Thymus (tissue), 11 donors: ENCODE data around the gene TFDP3. TPM values are rescaled to one million over a fixed set of nuclear protein-coding genes. Genes with fewer than 3 reads are reported as not detected.

Source experiments
- DNase-seq, 9 donors: peaks; one replicate each; pipeline ENCODE4 v3.0.0-alpha.2; 2013; ENCODE audit warnings: low spot score in 9 of 9, low read depth in 6 of 9, missing footprints in 1 of 9
- H3K27ac ChIP-seq, 2 donors: one replicate each; pipeline ENCODE4 v1.5.1; 2013; ENCODE audit warnings: control low read depth in 1 of 2, low read depth in 1 of 2, low read length in 1 of 2, mild to moderate bottlenecking in 1 of 2, moderate library complexity in 1 of 2
- H3K27me3 ChIP-seq, 2 donors: one replicate each; pipeline ENCODE4 v1.5.1; 2013; ENCODE audit warnings: low read length in 1 of 2; ENCODE audit not compliant: control insufficient read depth in 2 of 2, insufficient read depth in 1 of 2
- H3K36me3 ChIP-seq, 2 donors: one replicate each; pipeline ENCODE4 v1.5.1; 2013; ENCODE audit warnings: low read length in 1 of 2, mild to moderate bottlenecking in 1 of 2, moderate library complexity in 1 of 2; ENCODE audit not compliant: control insufficient read depth in 2 of 2, insufficient read depth in 2 of 2
- H3K4me1 ChIP-seq, 2 donors: one replicate each; pipeline ENCODE4 v1.5.1; 2013; ENCODE audit warnings: low read length in 2 of 2; ENCODE audit not compliant: control insufficient read depth in 2 of 2, insufficient read depth in 2 of 2
- H3K4me3 ChIP-seq, 2 donors: one replicate each; pipeline ENCODE4 v1.5.1; 2013; ENCODE audit warnings: low read length in 2 of 2, control low read depth in 1 of 2, mild to moderate bottlenecking in 1 of 2
- H3K9me3 ChIP-seq, 2 donors: one replicate each; pipeline ENCODE4 v1.5.1; 2013; ENCODE audit warnings: low read length in 1 of 2, mild to moderate bottlenecking in 1 of 2; ENCODE audit not compliant: control insufficient read depth in 2 of 2, insufficient read depth in 1 of 2
- WGBS: extraction: QIAGEN DNeasy Blood & Tissue Kit; methylation state at CpG from one replicate; pipeline ENCODE4 v1.1.7; 2013; 5-methylcytosine and 5-hydroxymethylcytosine counted together
- polyA plus RNA-seq: library from polyadenylated mRNA; stranded (reverse); fragments of 200-250 nt; gene quantifications from one replicate; pipeline ENCODE4 v1.2.3, GENCODE V29; 2013
- total RNA-seq: library from RNA; stranded (reverse); fragments of 120-200 nt; gene quantifications from one replicate; pipeline ENCODE4 v1.2.4, GENCODE V29; 2013
- donor health status: healthy.

Gene TFDP3
- total and polyA plus RNA-seq, 2 donors, result not detected

DNA sequence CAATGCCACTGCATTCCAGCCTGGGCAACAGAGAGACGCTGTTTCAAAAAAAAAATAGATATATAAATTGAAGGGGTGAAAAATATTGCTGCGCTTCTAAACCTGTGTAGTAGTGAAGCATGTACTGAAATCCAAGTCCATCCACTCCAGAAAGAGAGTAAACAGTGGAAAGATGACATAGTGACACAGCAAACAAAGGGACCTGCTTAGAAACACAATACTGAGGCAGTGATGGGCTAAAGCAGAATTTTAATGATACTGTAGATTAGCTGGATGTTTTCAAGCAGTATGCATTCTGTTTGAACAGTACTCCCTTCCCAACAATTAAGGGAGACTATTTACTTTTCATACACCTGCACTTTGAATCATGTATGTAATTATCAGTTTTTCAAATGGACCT lies 42.5 kb downstream of the TFDP3 start:
- H3K9me3 ChIP-seq, result no peaks in the 10 kb centered on the region
- no peak for DNase-seq
- H3K36me3 ChIP-seq, result no peaks in the 10 kb centered on the region
- H3K4me3 ChIP-seq, result no peak overlapping the region
- H3K4me1 ChIP-seq, result no peaks in the 10 kb centered on the region
- H3K27me3 ChIP-seq, result no peaks in the 10 kb centered on the region
- H3K27ac ChIP-seq, result no peak overlapping the region
- 97% methylated on average over 2 of the region's 2 CpGs for WGBS

DNA sequence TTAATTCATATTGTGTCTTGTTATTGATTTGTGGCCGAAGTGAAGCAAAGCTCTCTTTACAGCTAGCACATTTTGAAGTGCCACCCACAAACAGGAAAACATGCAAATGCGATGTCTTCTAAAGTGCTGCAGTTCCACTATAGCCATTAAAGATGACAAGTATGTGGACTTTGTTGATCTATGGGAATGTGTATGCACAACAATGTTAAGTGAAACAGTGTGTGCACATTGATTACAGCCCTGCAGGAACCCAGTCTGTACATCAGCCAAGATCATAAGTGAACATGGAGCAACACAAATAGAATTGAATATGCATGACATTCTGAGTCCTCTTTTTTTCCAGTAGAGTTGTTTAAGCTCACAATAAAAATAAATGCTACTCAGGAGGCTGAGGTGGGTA lies 43.0 kb downstream of the TFDP3 start:
- H3K36me3 ChIP-seq, result no peaks in the 10 kb centered on the region
- H3K9me3 ChIP-seq, result no peaks in the 10 kb centered on the region
- H3K27me3 ChIP-seq, result no peaks in the 10 kb centered on the region
- H3K4me1 ChIP-seq, result no peaks in the 10 kb centered on the region
- no peak overlapping the region for H3K27ac ChIP-seq
- DNase-seq, result no peak
- WGBS, result 96% methylated on average over 2 of the region's 2 CpGs
- no peak overlapping the region for H3K4me3 ChIP-seq

DNA sequence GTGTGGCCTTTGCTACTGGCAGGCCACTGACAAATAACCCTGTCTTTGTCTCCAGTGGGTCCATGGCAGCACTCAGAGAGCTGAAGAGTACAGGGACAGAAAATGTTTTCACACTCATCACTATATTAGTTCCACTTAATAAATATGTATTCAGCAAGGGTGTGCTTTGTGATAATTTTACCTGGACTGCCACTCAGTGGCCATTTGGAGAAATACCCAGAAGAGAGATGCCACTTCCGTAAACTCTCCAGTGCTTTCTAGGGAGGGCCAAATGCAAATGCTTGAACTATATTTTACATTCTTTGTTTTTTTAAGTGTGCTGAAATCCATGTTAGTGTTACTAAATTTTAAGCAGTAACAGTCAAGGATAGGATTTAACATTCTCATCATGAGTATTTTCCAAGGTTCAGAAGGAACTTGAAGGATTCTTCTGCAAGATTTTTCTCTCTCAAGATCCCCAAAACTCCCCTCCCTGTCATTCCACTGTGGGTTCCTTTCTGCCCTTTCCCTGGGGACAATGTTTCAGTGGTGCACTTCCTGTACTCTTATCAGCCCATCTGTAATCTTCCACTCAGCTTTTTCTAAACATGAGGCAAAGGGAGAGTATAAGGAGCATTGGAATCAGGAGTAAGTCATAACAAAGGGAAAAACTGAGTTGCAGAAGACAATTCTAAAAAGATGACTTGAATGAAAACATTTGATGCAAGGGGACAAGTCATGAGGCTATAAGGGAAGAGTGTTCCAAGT lies 46.0 kb downstream of the TFDP3 start:
- DNase-seq, result peak in 2 of 9 donors; percentile 4 to 10
- Histone ChIP-seq H3K9me3 (no peaks in the 10 kb centered on the region), H3K27ac (no peak overlapping the region), H3K4me1 (no peaks in the 10 kb centered on the region), H3K36me3 (no peaks in the 10 kb centered on the region), H3K27me3 (no peaks in the 10 kb centered on the region), H3K4me3 (no peak overlapping the region)
- 78% methylated on average over 1 of the region's 1 CpG for WGBS

Other genes with a start within 250 kb of the TFDP3 start
- gene USP26, start 121.2 kb downstream of the TFDP3 start, total RNA-seq, result 0.05 TPM
- 0.02 TPM for gene USP26, start 121.2 kb downstream of the TFDP3 start, polyA plus RNA-seq
- gene GPC4, start 197.1 kb upstream of the TFDP3 start, total RNA-seq, result 2.6 TPM
- gene GPC4, start 197.1 kb upstream of the TFDP3 start, polyA plus RNA-seq, result 8.4 TPM